Esophagus squamous epithelium (tissue), 4 donors: ENCODE results near the gene SHOC2.

ENCODE experiments used
- CTCF ChIP-seq, 6 experiments: fragments of 450-650 bp in 4 of 6; fragments of 200-600 bp in 2 of 6; sonication (generic) in 2 of 6; IDR thresholded peaks; one replicate each; pipeline ENCODE4 v1.5.1; 2016 to 2019; ENCODE audit warnings: antibody characterized with exemption in 6 of 6, mild to moderate bottlenecking in 4 of 6, moderate library complexity in 4 of 6
- POLR2A ChIP-seq, 4 donors: fragments of 450-650 bp; IDR thresholded peaks; one replicate each; pipeline ENCODE4 v1.6.1; 2017; ENCODE audit warnings: antibody characterized with exemption in 4 of 4, mild to moderate bottlenecking in 4 of 4, moderate library complexity in 3 of 4

GRCh38 chr10:110871298-110872084 lies 47.9 kb upstream of the SHOC2 start, which contains the start of gene PDCD4:
- TF ChIP-seq CTCF (IDR thresholded peaks at IDR 0.05) (peak in 1 of 6 experiments; percentile 12), POLR2A (IDR thresholded peaks at IDR 0.05) (peak in 3 of 4 donors; percentile 85 to 96 (median 93))
